Measurements from ENCODE around the gene HIRA. TPM values are rescaled to one million over a fixed set of nuclear protein-coding genes. Genes with fewer than 3 reads are reported as not detected.
"Not testable (repeated sequence)": the region's sequence is repeated elsewhere in the genome, so short reads cannot be mapped to it uniquely, and the experiment has no call there.

Gene HIRA
- total and polyA plus RNA-seq, 9 donors = 9.6 to 23.4 (median 19.4) TPM

- DNase-seq = no peak
- no peaks in the 10 kb centered on the region for H3K4me1 ChIP-seq (ENCODE audit: control insufficient read depth, insufficient read depth, low read length)
- no peak overlapping the region for H3K4me3 ChIP-seq (ENCODE audit: low read length)
- H3K36me3 ChIP-seq (ENCODE audit: control insufficient read depth, insufficient read depth, low read length) = peaks cover 42% of the 10 kb centered on the region
- WGBS (ENCODE audit: insufficient coverage) = 96% methylated on average over 12 of the region's 13 CpGs
- H3K9me3 ChIP-seq (replicated peaks; ENCODE audit: control insufficient read depth, low read depth, low read length) = peaks cover 28% of the 10 kb centered on the region
- no peaks in the 10 kb centered on the region for H3K27me3 ChIP-seq (ENCODE audit: control insufficient read depth, insufficient read depth, low read length)
- no peak overlapping the region for H3K27ac ChIP-seq (ENCODE audit: low read length)
These were observed 100.6 kb downstream of the HIRA start for GRCh38 chr22:19330865-19331418.

- DNase-seq; H3K4me1 ChIP-seq (ENCODE audit: control insufficient read depth, insufficient read depth, low read length); H3K27ac ChIP-seq (ENCODE audit: low read length); H3K4me3 ChIP-seq (ENCODE audit: low read length); H3K27me3 ChIP-seq (ENCODE audit: control insufficient read depth, insufficient read depth, low read length): not testable (repeated sequence)
- Histone ChIP-seq H3K9me3 (replicated peaks; ENCODE audit: control insufficient read depth, low read depth, low read length) (peaks cover 24% of the 10 kb centered on the region), H3K36me3 (ENCODE audit: control insufficient read depth, insufficient read depth, low read length) (peaks cover 38% of the 10 kb centered on the region)
- 100% methylated on average over 1 of the region's 5 CpGs for WGBS (ENCODE audit: insufficient coverage)
These were observed 101.3 kb downstream of the HIRA start for GRCh38 chr22:19330205-19330604.

GRCh38 chr22:19329454-19329853, 102.1 kb downstream of the HIRA start:
- peaks cover 36% of the 10 kb centered on the region for H3K36me3 ChIP-seq (ENCODE audit: control insufficient read depth, insufficient read depth, low read length)
- no peaks in the 10 kb centered on the region for H3K4me1 ChIP-seq (ENCODE audit: control insufficient read depth, insufficient read depth, low read length)
- peaks cover 18% of the 10 kb centered on the region for H3K9me3 ChIP-seq (replicated peaks; ENCODE audit: control insufficient read depth, low read depth, low read length)
- WGBS (ENCODE audit: insufficient coverage) = 100% methylated on average over 1 of the region's 3 CpGs
- no peaks in the 10 kb centered on the region for H3K27me3 ChIP-seq (ENCODE audit: control insufficient read depth, insufficient read depth, low read length)
- no peak overlapping the region for H3K27ac ChIP-seq (ENCODE audit: low read length)
- no peak overlapping the region for H3K4me3 ChIP-seq (ENCODE audit: low read length)
- DNase-seq = no peak

GRCh38 chr22:19325296-19325948, 106.1 kb downstream of the HIRA start:
- Histone ChIP-seq H3K9me3 (replicated peaks; ENCODE audit: control insufficient read depth, low read depth, low read length) (peaks cover 11% of the 10 kb centered on the region), H3K27ac (ENCODE audit: low read length) (no peak overlapping the region), H3K4me1 (ENCODE audit: control insufficient read depth, insufficient read depth, low read length) (no peaks in the 10 kb centered on the region), H3K36me3 (ENCODE audit: control insufficient read depth, insufficient read depth, low read length) (peaks cover 19% of the 10 kb centered on the region), H3K4me3 (ENCODE audit: low read length) (no peak overlapping the region), H3K27me3 (ENCODE audit: control insufficient read depth, insufficient read depth, low read length) (no peaks in the 10 kb centered on the region)
- DNase-seq = no peak
- no CpG with 5 or more reads among the region's 5 CpGs for WGBS (ENCODE audit: insufficient coverage)

GRCh38 chr22:19323420-19323819, 108.1 kb downstream of the HIRA start:
- not testable (repeated sequence) for H3K27me3 ChIP-seq (ENCODE audit: control insufficient read depth, insufficient read depth, low read length); H3K9me3 ChIP-seq (replicated peaks; ENCODE audit: control insufficient read depth, low read depth, low read length); H3K4me3 ChIP-seq (ENCODE audit: low read length); H3K4me1 ChIP-seq (ENCODE audit: control insufficient read depth, insufficient read depth, low read length); DNase-seq; H3K36me3 ChIP-seq (ENCODE audit: control insufficient read depth, insufficient read depth, low read length); H3K27ac ChIP-seq (ENCODE audit: low read length)
- WGBS (ENCODE audit: insufficient coverage) = 90% methylated on average over 6 of the region's 6 CpGs

- no peak overlapping the region for H3K27ac ChIP-seq (ENCODE audit: low read length)
- H3K36me3 ChIP-seq (ENCODE audit: control insufficient read depth, insufficient read depth, low read length) = no peaks in the 10 kb centered on the region
- no CpG with 5 or more reads among the region's 2 CpGs for WGBS (ENCODE audit: insufficient coverage)
- peaks cover 7% of the 10 kb centered on the region for H3K9me3 ChIP-seq (replicated peaks; ENCODE audit: control insufficient read depth, low read depth, low read length)
- H3K4me3 ChIP-seq (ENCODE audit: low read length) = no peak overlapping the region
- no peak for DNase-seq
- H3K27me3 ChIP-seq (ENCODE audit: control insufficient read depth, insufficient read depth, low read length) = no peaks in the 10 kb centered on the region
- H3K4me1 ChIP-seq (ENCODE audit: control insufficient read depth, insufficient read depth, low read length) = no peaks in the 10 kb centered on the region
These were observed 109.8 kb downstream of the HIRA start for GRCh38 chr22:19321757-19322156.

- not testable (repeated sequence) for DNase-seq; H3K36me3 ChIP-seq (ENCODE audit: control insufficient read depth, insufficient read depth, low read length); H3K4me1 ChIP-seq (ENCODE audit: control insufficient read depth, insufficient read depth, low read length); H3K27me3 ChIP-seq (ENCODE audit: control insufficient read depth, insufficient read depth, low read length); H3K27ac ChIP-seq (ENCODE audit: low read length); H3K4me3 ChIP-seq (ENCODE audit: low read length)
- no CpG with 5 or more reads among the region's 8 CpGs for WGBS (ENCODE audit: insufficient coverage)
- peaks cover 16% of the 10 kb centered on the region for H3K9me3 ChIP-seq (replicated peaks; ENCODE audit: control insufficient read depth, low read depth, low read length)
These were observed 111.4 kb downstream of the HIRA start for GRCh38 chr22:19320136-19320535.

- H3K9me3 ChIP-seq (replicated peaks; ENCODE audit: control insufficient read depth, low read depth, low read length) = peaks cover 16% of the 10 kb centered on the region
- no peak overlapping the region for H3K27ac ChIP-seq (ENCODE audit: low read length)
- H3K36me3 ChIP-seq (ENCODE audit: control insufficient read depth, insufficient read depth, low read length) = no peaks in the 10 kb centered on the region
- no peak for DNase-seq
- no peaks in the 10 kb centered on the region for H3K27me3 ChIP-seq (ENCODE audit: control insufficient read depth, insufficient read depth, low read length)
- no peaks in the 10 kb centered on the region for H3K4me1 ChIP-seq (ENCODE audit: control insufficient read depth, insufficient read depth, low read length)
- H3K4me3 ChIP-seq (ENCODE audit: low read length) = no peak overlapping the region
These were observed 112.3 kb downstream of the HIRA start for GRCh38 chr22:19319281-19319680.

GRCh38 chr22:19317865-19318264, 113.7 kb downstream of the HIRA start:
- H3K27me3 ChIP-seq (ENCODE audit: control insufficient read depth, insufficient read depth, low read length) = no peaks in the 10 kb centered on the region
- H3K27ac ChIP-seq (ENCODE audit: low read length) = no peak overlapping the region
- no peak overlapping the region for H3K4me3 ChIP-seq (ENCODE audit: low read length)
- no peaks in the 10 kb centered on the region for H3K36me3 ChIP-seq (ENCODE audit: control insufficient read depth, insufficient read depth, low read length)
- H3K4me1 ChIP-seq (ENCODE audit: control insufficient read depth, insufficient read depth, low read length) = no peaks in the 10 kb centered on the region
- peaks cover 16% of the 10 kb centered on the region for H3K9me3 ChIP-seq (replicated peaks; ENCODE audit: control insufficient read depth, low read depth, low read length)
- no peak for DNase-seq

GRCh38 chr22:19307872-19308271, 123.7 kb downstream of the HIRA start:
- no peak for DNase-seq
- Histone ChIP-seq H3K9me3 (replicated peaks; ENCODE audit: control insufficient read depth, low read depth, low read length) (no peaks in the 10 kb centered on the region), H3K27ac (ENCODE audit: low read length) (no peak overlapping the region), H3K4me3 (ENCODE audit: low read length) (no peak overlapping the region), H3K4me1 (ENCODE audit: control insufficient read depth, insufficient read depth, low read length) (no peaks in the 10 kb centered on the region), H3K27me3 (ENCODE audit: control insufficient read depth, insufficient read depth, low read length) (no peaks in the 10 kb centered on the region), H3K36me3 (ENCODE audit: control insufficient read depth, insufficient read depth, low read length) (no peaks in the 10 kb centered on the region)
- WGBS (ENCODE audit: insufficient coverage) = no CpG with 5 or more reads among the region's 2 CpGs

GRCh38 chr22:19306535-19306934, 125.0 kb downstream of the HIRA start:
- not testable (repeated sequence) for H3K27me3 ChIP-seq (ENCODE audit: control insufficient read depth, insufficient read depth, low read length); H3K36me3 ChIP-seq (ENCODE audit: control insufficient read depth, insufficient read depth, low read length); H3K9me3 ChIP-seq (replicated peaks; ENCODE audit: control insufficient read depth, low read depth, low read length); DNase-seq; H3K4me3 ChIP-seq (ENCODE audit: low read length); H3K4me1 ChIP-seq (ENCODE audit: control insufficient read depth, insufficient read depth, low read length); H3K27ac ChIP-seq (ENCODE audit: low read length)
- 78% methylated on average over 5 of the region's 6 CpGs for WGBS (ENCODE audit: insufficient coverage)

Measured in muscle of leg (tissue), 11 donors.